H1 (cell line): ENCODE measurements around the gene UBL5. TPM values are rescaled to one million over a fixed set of nuclear protein-coding genes. Genes with fewer than 3 reads are reported as not detected.

Experiments
- E2F6 ChIP-seq: IDR thresholded peaks from 2 replicates; pipeline ENCODE4 v1.6.1; 2012; ENCODE audit warnings: inconsistent platforms
- POLR2A ChIP-seq, 2 experiments: IDR thresholded peaks; 1 replicate in 1 of 2; 2 replicates in 1 of 2; pipeline ENCODE4 v1.6.1; 2011; ENCODE audit warnings: low read depth in 2 of 2, low read length in 2 of 2, mild to moderate bottlenecking in 2 of 2; ENCODE audit errors: control extremely low read depth in 1 of 2
- SIN3A ChIP-seq, 2 experiments: IDR thresholded peaks in 1 of 2; conservative IDR thresholded peaks in 1 of 2; 2 replicates each; pipeline ENCODE4 v1.6.1; 2011 to 2012; ENCODE audit warnings: low read length in 2 of 2, improper control_type of control experiment in 1 of 2, low read depth in 1 of 2, mild to moderate bottlenecking in 1 of 2
- polyA plus RNA-seq, 7 experiments: library from polyadenylated mRNA; depleted of rRNA in 3 of 7; stranded (reverse) in 5 of 7; unstranded in 2 of 7; fragments of >200 nt in 5 of 7; fragments of 200-250 nt in 2 of 7; gene quantifications; 1 replicate in 5 of 7; 2 replicates in 1 of 7; 4 replicates in 1 of 7; pipeline versions ENCODE4 v1.2.1 to v1.2.3, GENCODE V29; 2011 to 2013; ENCODE audit warnings: missing spikeins in 2 of 7, mixed read lengths in 2 of 7
- total RNA-seq: library from RNA; stranded (reverse); fragmentation: NEBNext Ultra II Directional; extraction: Animal tissue kit (Norgen Biotek cat#: 25700); gene quantifications from 2 replicates; pipeline ENCODE4 v1.2.1, GENCODE V29; 2021

UBL5 gene
- total and polyA plus RNA-seq, 2 of the 8 experiments (the other 6 are each of a cell fraction or from before 2014, with no cell fraction given), result 416 to 1,209 TPM

- TF ChIP-seq E2F6 (peak; percentile 67), SIN3A (conservative IDR thresholded peaks at IDR 0.05 in 1 of 2, IDR thresholded peaks at IDR 0.05 in 1 of 2; ENCODE audit: low read depth in 1 of 2, low read length in 2 of 2) (0 out of 4 replicates have a peak, but pooled peaks of 1 of the 2 experiments have one; percentile 36), POLR2A (IDR thresholded peaks at IDR 0.05; ENCODE audit: control extremely low read depth in 1 of 2, low read depth in 2 of 2, low read length in 2 of 2) (peak in 1 of 2 experiments; percentile 12; a peak in 1 of 3 replicates)
These were observed 34.6 kb upstream of the UBL5 start (continued) for GRCh38 chr19:9793071-9793591.
